HEK293T (cell line): ENCODE results near the gene ACOT7.

ENCODE experiments used
- CTCF ChIA-PET: fragments of 350-600 bp; formaldehyde crosslinking; extraction: SDS; loops from one replicate; lab custom pipeline; 2021; ENCODE audit warnings: antibody characterized with exemption, inconsistent platforms; lab: Yijun Ruan, JAX
- POLR2A ChIA-PET: fragments of 350-600 bp; formaldehyde crosslinking; extraction: SDS; loops from one replicate; lab custom pipeline; 2020; ENCODE audit warnings: antibody characterized with exemption, inconsistent platforms; lab: Yijun Ruan, JAX
- DNase-seq: peaks from one replicate; pipeline ENCODE4 v3.0.0; 2012; ENCODE audit warnings: mixed read lengths; ENCODE audit errors: extremely low spot score
- ARNT ChIP-seq: fragments of 450-650 bp; IDR thresholded peaks from 2 replicates; pipeline ENCODE4 v1.6.1; 2017; ENCODE audit warnings: mild to moderate bottlenecking
- BHLHE40 ChIP-seq: fragments of 450-650 bp; IDR thresholded peaks from 2 replicates; pipeline ENCODE4 v1.6.1; 2016; ENCODE audit warnings: mild to moderate bottlenecking, moderate library complexity, borderline replicate concordance
- CTBP1 ChIP-seq: fragments of 450-650 bp; IDR thresholded peaks from 2 replicates; pipeline ENCODE4 v1.6.1; 2016; ENCODE audit warnings: borderline replicate concordance
- ELF4 ChIP-seq: fragments of 450-650 bp; IDR thresholded peaks from 2 replicates; pipeline ENCODE4 v1.6.1; 2017; ENCODE audit warnings: antibody characterized with exemption
- FOXA1 ChIP-seq: fragments of 450-650 bp; IDR thresholded peaks from 2 replicates; pipeline ENCODE4 v1.6.1; 2016; ENCODE audit warnings: mild to moderate bottlenecking
- FOXK2 ChIP-seq: fragments of 450-650 bp; IDR thresholded peaks from 2 replicates; pipeline ENCODE4 v1.6.1; 2016; ENCODE audit warnings: mild to moderate bottlenecking
- FOXM1 ChIP-seq: fragments of 450-650 bp; IDR thresholded peaks from 2 replicates; pipeline ENCODE4 v1.6.1; 2017; ENCODE audit warnings: mild to moderate bottlenecking, borderline replicate concordance
- HDGF ChIP-seq: fragments of 450-650 bp; IDR thresholded peaks from 2 replicates; pipeline ENCODE4 v1.6.1; 2017; ENCODE audit warnings: antibody characterized with exemption, borderline replicate concordance
- L3MBTL2 ChIP-seq: fragments of 450-650 bp; conservative IDR thresholded peaks from 2 replicates; pipeline ENCODE4 v1.6.1; 2016; ENCODE audit warnings: mild to moderate bottlenecking
- LEF1 ChIP-seq: fragments of 450-650 bp; IDR thresholded peaks from 2 replicates; pipeline ENCODE4 v1.6.1; 2017; ENCODE audit warnings: mild to moderate bottlenecking, borderline replicate concordance
- NFRKB ChIP-seq: fragments of 450-650 bp; IDR thresholded peaks from 2 replicates; pipeline ENCODE4 v1.6.1; 2016; ENCODE audit warnings: mild to moderate bottlenecking, moderate library complexity
- PKNOX1 ChIP-seq: fragments of 450-650 bp; IDR thresholded peaks from 2 replicates; pipeline ENCODE4 v1.6.1; 2016
- SP1 ChIP-seq: fragments of 450-650 bp; IDR thresholded peaks from 2 replicates; pipeline ENCODE4 v1.6.1; 2017
- SUZ12 ChIP-seq: fragments of 450-650 bp; IDR thresholded peaks from 2 replicates; pipeline ENCODE4 v1.6.1; 2016; ENCODE audit warnings: mild to moderate bottlenecking
- TARDBP ChIP-seq: fragments of 450-650 bp; IDR thresholded peaks from 2 replicates; pipeline ENCODE4 v1.6.1; 2016
- ZNF384 ChIP-seq: fragments of 450-650 bp; IDR thresholded peaks from 2 replicates; pipeline ENCODE4 v1.6.1; 2016

The ACOT7 gene

GRCh38 chr1:6268415-6268814, 125.2 kb downstream of the ACOT7 start:
- POLR2A ChIA-PET = no interaction called here
- no peak for DNase-seq
- CTCF ChIA-PET = interaction anchor here (0.6 to 1.3 kb wide), 2 partner anchors 48 to 137 kb away, joined by 3 read pairs; no protein-coding TSS in a partner anchor
- no peak for TF ChIP-seq FOXA1
- TF ChIP-seq BHLHE40 = no peak
- no peak for TF ChIP-seq FOXK2
- TF ChIP-seq L3MBTL2 = no peak
- TF ChIP-seq SUZ12 = no peak
- no peak for TF ChIP-seq NFRKB
- no peak for TF ChIP-seq LEF1
- TF ChIP-seq ELF4 = no peak

- CTCF ChIA-PET = interaction anchor here (0.6 to 1.3 kb wide), 2 partner anchors 49 to 138 kb away, joined by 3 read pairs; no protein-coding TSS in a partner anchor
These were observed 125.8 kb downstream of the ACOT7 start for GRCh38 chr1:6267686-6268322.

GRCh38 chr1:6266641-6267040, 126.9 kb downstream of the ACOT7 start:
- ChIA-PET CTCF (no interaction called here), POLR2A (no interaction called here)
- TF ChIP-seq LEF1 (no peak), ZNF384 (no peak), BHLHE40 (no peak), ARNT (no peak), ELF4 (no peak), NFRKB (no peak), L3MBTL2 (no peak), HDGF (no peak), FOXK2 (no peak), TARDBP (no peak), SP1 (no peak), FOXM1 (no peak), PKNOX1 (no peak), FOXA1 (no peak), SUZ12 (no peak)
- DNase-seq = no peak

More at GRCh38 chr1:6267686-6268322, 125.8 kb downstream of the ACOT7 start:
- POLR2A ChIA-PET = no interaction called here
- TF ChIP-seq L3MBTL2 = no peak
- TF ChIP-seq TARDBP = no peak
- no peak for TF ChIP-seq ZNF384
- TF ChIP-seq SUZ12 = no peak
- TF ChIP-seq ELF4 = no peak
- no peak for TF ChIP-seq HDGF
- DNase-seq = no peak

- TF ChIP-seq HDGF (no peak), FOXM1 (no peak), BHLHE40 (no peak)
- CTCF ChIA-PET = no interaction called here
- POLR2A ChIA-PET = no interaction called here
- DNase-seq = no peak
These were observed 128.4 kb downstream of the ACOT7 start for GRCh38 chr1:6265151-6265550.

- ChIA-PET POLR2A (no interaction called here), CTCF (interaction anchor here (1.3 kb wide), 1 partner anchor 59 kb away, joined by 3 read pairs; no protein-coding TSS in a partner anchor)
- TF ChIP-seq TARDBP (no peak), FOXM1 (no peak), FOXA1 (no peak), CTBP1 (no peak), L3MBTL2 (no peak), SP1 (no peak), FOXK2 (no peak), HDGF (no peak), NFRKB (no peak), ZNF384 (no peak)
- DNase-seq = no peak
These were observed 129.9 kb downstream of the ACOT7 start for GRCh38 chr1:6263716-6264115.

- CTCF ChIA-PET = interaction anchor here (0.6 kb wide), 2 partner anchors 16 to 137 kb away, joined by 3 to 4 read pairs; no protein-coding TSS in a partner anchor
- POLR2A ChIA-PET = no interaction called here
- no peak for TF ChIP-seq CTBP1
- no peak for TF ChIP-seq FOXA1
- TF ChIP-seq TARDBP = no peak
- TF ChIP-seq FOXM1 = no peak
- TF ChIP-seq ZNF384 = no peak
- no peak for TF ChIP-seq SP1
- DNase-seq = no peak
These were observed 130.8 kb downstream of the ACOT7 start for GRCh38 chr1:6262555-6263420.

- CTCF ChIA-PET = no interaction called here
- DNase-seq = no peak
- TF ChIP-seq ZNF384 (no peak), ARNT (no peak), FOXM1 (no peak), NFRKB (no peak), TARDBP (no peak)
- POLR2A ChIA-PET = no interaction called here
These were observed 132.0 kb downstream of the ACOT7 start for GRCh38 chr1:6261615-6261995.
